Neutrophil (primary cell): ENCODE data around the gene CDKN2AIP.

Source experiments
- H3K27ac ChIP-seq: fragments of 200-600 bp; sonication (generic); 2 replicates; pipeline ENCODE4 v1.5.1; 2016; ENCODE audit warnings: mild to moderate bottlenecking, moderate library complexity
- H3K27me3 ChIP-seq: fragments of 200-600 bp; sonication (generic); 2 replicates; pipeline ENCODE4 v1.6.0; 2016; ENCODE audit warnings: mild to moderate bottlenecking
- H3K36me3 ChIP-seq: fragments of 200-600 bp; sonication (generic); 2 replicates; pipeline ENCODE4 v1.5.1; 2017
- H3K4me1 ChIP-seq, 2 experiments: fragments of 200-600 bp in 1 of 2; sonication (generic) in 1 of 2; 1 replicate in 1 of 2; 2 replicates in 1 of 2; pipeline versions ENCODE4 v1.5.1 to v1.6.1; 2013 to 2016; ENCODE audit warnings: low read depth in 1 of 2, low read length in 1 of 2, mild to moderate bottlenecking in 1 of 2, moderate library complexity in 1 of 2; ENCODE audit not compliant: control insufficient read depth in 1 of 2, insufficient read depth in 1 of 2
- H3K4me3 ChIP-seq, 2 experiments: fragments of 200-600 bp in 1 of 2; sonication (generic) in 1 of 2; 1 replicate in 1 of 2; 2 replicates in 1 of 2; pipeline ENCODE4 v1.5.1; 2013 to 2016; ENCODE audit warnings: low read depth in 1 of 2, low read length in 1 of 2, mild to moderate bottlenecking in 1 of 2, moderate library complexity in 1 of 2
- H3K9me3 ChIP-seq: fragments of 200-600 bp; sonication (generic); 2 replicates; pipeline ENCODE4 v1.5.1; 2016
- TF ChIP-seq, protein P1 (sequence below): fragments of 200-600 bp; sonication (generic); IDR thresholded peaks from 2 replicates; pipeline ENCODE4 v1.5.1; 2016; ENCODE audit warnings: antibody characterized with exemption

CDKN2AIP gene

DNA sequence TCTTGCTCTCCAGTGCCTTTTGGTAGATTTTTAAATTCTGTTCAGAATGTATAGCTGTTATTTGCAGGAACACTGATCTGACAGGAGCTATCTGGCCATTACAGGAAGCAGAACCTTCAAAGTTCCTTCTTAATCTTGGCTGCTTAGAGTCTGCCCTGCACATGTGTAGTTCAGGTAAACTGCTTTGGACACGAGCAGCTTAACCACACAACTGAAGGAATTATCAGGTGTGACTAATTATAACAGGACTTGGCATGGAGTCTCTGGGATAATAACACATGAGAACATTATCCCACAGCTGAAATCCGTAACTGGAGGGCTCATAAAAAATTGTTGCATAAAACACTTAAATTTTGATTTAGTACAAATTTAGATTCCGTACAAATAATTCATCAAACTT, 48.8 kb downstream of the CDKN2AIP start:
- H3K27ac ChIP-seq = no peak overlapping the region
- TF ChIP-seq, protein P1, sequence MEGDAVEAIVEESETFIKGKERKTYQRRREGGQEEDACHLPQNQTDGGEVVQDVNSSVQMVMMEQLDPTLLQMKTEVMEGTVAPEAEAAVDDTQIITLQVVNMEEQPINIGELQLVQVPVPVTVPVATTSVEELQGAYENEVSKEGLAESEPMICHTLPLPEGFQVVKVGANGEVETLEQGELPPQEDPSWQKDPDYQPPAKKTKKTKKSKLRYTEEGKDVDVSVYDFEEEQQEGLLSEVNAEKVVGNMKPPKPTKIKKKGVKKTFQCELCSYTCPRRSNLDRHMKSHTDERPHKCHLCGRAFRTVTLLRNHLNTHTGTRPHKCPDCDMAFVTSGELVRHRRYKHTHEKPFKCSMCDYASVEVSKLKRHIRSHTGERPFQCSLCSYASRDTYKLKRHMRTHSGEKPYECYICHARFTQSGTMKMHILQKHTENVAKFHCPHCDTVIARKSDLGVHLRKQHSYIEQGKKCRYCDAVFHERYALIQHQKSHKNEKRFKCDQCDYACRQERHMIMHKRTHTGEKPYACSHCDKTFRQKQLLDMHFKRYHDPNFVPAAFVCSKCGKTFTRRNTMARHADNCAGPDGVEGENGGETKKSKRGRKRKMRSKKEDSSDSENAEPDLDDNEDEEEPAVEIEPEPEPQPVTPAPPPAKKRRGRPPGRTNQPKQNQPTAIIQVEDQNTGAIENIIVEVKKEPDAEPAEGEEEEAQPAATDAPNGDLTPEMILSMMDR = no peak
- no peaks in the 10 kb centered on the region for H3K4me1 ChIP-seq
- no peak overlapping the region for H3K4me3 ChIP-seq
- H3K27me3 ChIP-seq = no peaks in the 10 kb centered on the region
- H3K9me3 ChIP-seq = no peaks in the 10 kb centered on the region
- no peaks in the 10 kb centered on the region for H3K36me3 ChIP-seq

DNA sequence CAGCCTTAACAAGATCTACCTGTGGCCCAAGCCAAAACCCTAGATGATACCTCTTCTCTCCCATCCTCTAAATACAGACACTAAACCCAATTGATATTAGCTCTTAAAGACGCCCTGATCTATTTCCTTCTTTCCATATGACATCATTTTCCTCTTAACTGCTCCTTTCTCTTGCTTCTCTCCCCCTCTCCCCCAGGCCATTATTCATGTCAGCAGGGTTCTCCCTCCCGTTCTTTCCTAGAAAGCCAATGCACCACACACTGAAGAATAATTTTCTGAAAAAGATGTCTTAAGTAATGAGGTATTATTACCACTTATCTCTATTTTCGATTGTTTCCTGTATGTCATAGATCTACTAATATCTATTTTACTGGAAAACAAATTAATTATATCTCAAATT, 50.7 kb downstream of the CDKN2AIP start:
- Histone ChIP-seq H3K27ac (no peak overlapping the region), H3K4me1 (no peaks in the 10 kb centered on the region), H3K4me3 (no peak overlapping the region), H3K36me3 (no peaks in the 10 kb centered on the region), H3K9me3 (no peaks in the 10 kb centered on the region), H3K27me3 (no peaks in the 10 kb centered on the region)
- TF ChIP-seq, protein P1 = no peak
